ENCODE data around the gene BCKDHB. TPM values are rescaled to one million over a fixed set of nuclear protein-coding genes. Genes with fewer than 3 reads are reported as not detected.

The BCKDHB gene
- total RNA-seq, 1 donor from 2014 or later, result 37.2 TPM

DNA sequence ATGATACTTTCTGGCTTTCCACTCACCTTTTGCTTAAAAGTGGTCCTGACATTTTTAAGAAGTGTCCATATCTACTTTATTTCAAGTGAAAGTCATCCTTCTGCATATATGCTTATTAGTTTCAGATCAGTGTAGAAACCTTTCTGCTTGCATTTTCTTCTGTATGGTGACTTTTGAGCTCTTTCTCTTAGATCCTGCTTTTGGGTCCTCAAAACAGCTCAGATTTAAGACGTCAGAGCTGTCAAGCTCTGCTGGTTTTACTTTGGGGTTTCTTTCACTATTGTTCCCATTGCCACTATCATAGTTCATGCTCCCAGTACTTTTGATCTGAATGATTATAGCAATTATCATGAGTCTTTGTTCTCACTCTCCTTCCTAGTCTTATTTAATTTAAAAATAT, 41.7 kb downstream of the BCKDHB start:
- H3K9me3 ChIP-seq (replicated peaks), result no peaks in the 10 kb centered on the region
- intact Hi-C loops (cut with micrococcal nuclease), result no loop called here
- no peaks in the 10 kb centered on the region for H3K36me3 ChIP-seq
- no peaks in the 10 kb centered on the region for H3K27me3 ChIP-seq (ENCODE audit: low read depth)
- H3K4me1 ChIP-seq, result peaks cover 31% of the 10 kb centered on the region
- no peak overlapping the region for H3K27ac ChIP-seq (replicated peaks)
- H3K4me3 ChIP-seq, result no peak overlapping the region
- DNase-seq, result no peak
- TF ChIP-seq, protein P1, sequence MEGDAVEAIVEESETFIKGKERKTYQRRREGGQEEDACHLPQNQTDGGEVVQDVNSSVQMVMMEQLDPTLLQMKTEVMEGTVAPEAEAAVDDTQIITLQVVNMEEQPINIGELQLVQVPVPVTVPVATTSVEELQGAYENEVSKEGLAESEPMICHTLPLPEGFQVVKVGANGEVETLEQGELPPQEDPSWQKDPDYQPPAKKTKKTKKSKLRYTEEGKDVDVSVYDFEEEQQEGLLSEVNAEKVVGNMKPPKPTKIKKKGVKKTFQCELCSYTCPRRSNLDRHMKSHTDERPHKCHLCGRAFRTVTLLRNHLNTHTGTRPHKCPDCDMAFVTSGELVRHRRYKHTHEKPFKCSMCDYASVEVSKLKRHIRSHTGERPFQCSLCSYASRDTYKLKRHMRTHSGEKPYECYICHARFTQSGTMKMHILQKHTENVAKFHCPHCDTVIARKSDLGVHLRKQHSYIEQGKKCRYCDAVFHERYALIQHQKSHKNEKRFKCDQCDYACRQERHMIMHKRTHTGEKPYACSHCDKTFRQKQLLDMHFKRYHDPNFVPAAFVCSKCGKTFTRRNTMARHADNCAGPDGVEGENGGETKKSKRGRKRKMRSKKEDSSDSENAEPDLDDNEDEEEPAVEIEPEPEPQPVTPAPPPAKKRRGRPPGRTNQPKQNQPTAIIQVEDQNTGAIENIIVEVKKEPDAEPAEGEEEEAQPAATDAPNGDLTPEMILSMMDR (IDR thresholded peaks at IDR 0.05; ENCODE audit: borderline replicate concordance), result no peak

DNA sequence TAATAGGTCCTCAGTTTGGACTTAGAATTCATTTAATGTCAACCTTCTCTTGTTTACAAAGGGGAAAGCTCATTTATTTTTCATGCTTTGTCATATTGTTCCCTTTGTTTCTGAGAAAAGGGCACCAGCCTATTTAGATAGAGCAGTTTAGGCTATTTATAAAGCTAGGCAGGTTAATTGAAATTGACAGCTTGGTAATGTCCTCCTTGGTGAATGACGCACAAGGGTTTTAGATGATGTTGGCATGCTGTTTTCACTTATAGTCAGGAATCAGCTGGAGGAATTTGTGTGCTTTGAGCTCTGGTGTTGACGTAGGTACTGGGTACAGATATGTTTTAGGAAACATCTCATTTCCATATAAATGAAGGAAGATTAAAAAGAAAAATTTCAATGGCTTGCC, 45.2 kb downstream of the BCKDHB start:
- Histone ChIP-seq H3K27ac (replicated peaks) (peak overlapping the region; percentile 49), H3K27me3 (ENCODE audit: low read depth) (no peaks in the 10 kb centered on the region), H3K4me3 (no peak overlapping the region), H3K36me3 (no peaks in the 10 kb centered on the region), H3K4me1 (peaks cover 12% of the 10 kb centered on the region), H3K9me3 (replicated peaks) (no peaks in the 10 kb centered on the region)
- intact Hi-C loops (cut with micrococcal nuclease), result no loop called here
- TF ChIP-seq, protein P1 (IDR thresholded peaks at IDR 0.05; ENCODE audit: borderline replicate concordance), result no peak
- DNase-seq, result no peak

DNA sequence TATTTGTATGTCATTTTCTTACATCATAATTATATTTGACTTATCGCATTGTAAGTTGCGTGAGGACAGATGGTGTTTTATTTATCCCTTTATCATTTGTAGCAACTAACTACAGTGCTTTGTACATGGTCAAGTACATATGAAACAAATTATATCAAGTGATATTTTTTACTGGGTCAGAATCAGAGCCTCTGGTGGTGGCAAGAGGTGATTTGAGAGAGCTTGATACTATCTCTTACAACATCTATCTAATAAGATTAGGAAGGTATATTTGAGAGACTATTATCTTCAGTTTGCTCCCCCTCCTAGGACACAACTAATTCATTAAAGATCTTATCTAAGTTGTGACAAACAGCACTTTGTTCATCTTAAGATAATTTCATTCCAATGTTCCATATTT, 47.7 kb downstream of the BCKDHB start:
- Histone ChIP-seq H3K27me3 (ENCODE audit: low read depth) (no peaks in the 10 kb centered on the region), H3K9me3 (replicated peaks) (no peaks in the 10 kb centered on the region), H3K27ac (replicated peaks) (no peak overlapping the region), H3K4me1 (peaks cover 12% of the 10 kb centered on the region), H3K36me3 (no peaks in the 10 kb centered on the region), H3K4me3 (no peak overlapping the region)
- no peak for DNase-seq
- TF ChIP-seq, protein P1 (IDR thresholded peaks at IDR 0.05; ENCODE audit: borderline replicate concordance), result no peak
- intact Hi-C loops (cut with micrococcal nuclease), result no loop called here

DNA sequence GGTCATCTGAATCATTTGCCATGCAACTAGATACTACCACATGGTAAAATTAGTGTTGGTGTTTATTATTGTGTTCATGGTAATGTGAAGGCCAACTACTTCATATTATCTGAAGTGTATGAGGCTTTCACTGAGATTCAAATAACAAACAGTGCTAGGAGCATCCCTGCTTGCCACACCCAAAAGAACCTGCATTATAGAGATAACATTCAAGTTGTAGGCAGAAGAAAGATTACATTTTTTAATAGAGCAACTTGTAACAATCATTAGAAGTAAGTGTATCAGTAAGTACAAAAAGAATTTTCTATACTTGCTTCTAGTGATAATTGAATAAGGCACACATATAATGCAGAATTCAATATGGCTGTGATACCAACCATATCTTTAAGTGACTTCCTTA, 49.8 kb downstream of the BCKDHB start:
- Histone ChIP-seq H3K9me3 (replicated peaks) (no peaks in the 10 kb centered on the region), H3K27ac (replicated peaks) (no peak overlapping the region), H3K27me3 (ENCODE audit: low read depth) (no peaks in the 10 kb centered on the region), H3K4me1 (peaks cover 12% of the 10 kb centered on the region), H3K36me3 (no peaks in the 10 kb centered on the region), H3K4me3 (no peak overlapping the region)
- intact Hi-C loops (cut with micrococcal nuclease), result no loop called here
- TF ChIP-seq, protein P1 (IDR thresholded peaks at IDR 0.05; ENCODE audit: borderline replicate concordance), result no peak
- DNase-seq, result no peak

DNA sequence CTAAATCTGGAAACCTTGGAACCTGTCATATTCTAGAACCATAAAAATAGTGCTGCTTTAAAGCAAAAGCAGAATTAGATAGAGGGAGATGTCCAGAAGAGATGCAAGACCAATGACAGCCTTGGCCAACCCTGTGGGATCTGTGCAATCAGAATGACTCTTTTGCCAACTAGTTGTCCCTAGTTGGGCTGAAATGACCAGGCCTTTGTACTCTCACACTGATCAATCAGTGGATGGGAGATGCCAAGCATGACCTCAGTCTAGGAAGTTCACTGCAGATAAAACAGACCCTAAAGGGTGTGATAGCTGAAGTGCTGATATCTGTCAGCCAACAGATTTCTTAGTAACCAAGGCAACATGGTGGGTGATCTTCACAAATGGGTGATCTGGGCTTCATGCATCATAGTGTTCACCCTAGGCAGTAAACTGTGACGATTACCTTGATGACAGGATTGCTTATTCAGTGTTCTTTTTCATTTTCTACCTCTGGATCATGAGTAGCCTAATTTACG, 52.1 kb downstream of the BCKDHB start:
- no peaks in the 10 kb centered on the region for H3K36me3 ChIP-seq
- H3K4me3 ChIP-seq, result no peak overlapping the region
- TF ChIP-seq, protein P1 (IDR thresholded peaks at IDR 0.05; ENCODE audit: borderline replicate concordance), result no peak
- no peaks in the 10 kb centered on the region for H3K27me3 ChIP-seq (ENCODE audit: low read depth)
- peaks cover 8% of the 10 kb centered on the region for H3K4me1 ChIP-seq
- intact Hi-C loops (cut with micrococcal nuclease), result no loop called here
- no peak overlapping the region for H3K27ac ChIP-seq (replicated peaks)
- DNase-seq, result no peak
- H3K9me3 ChIP-seq (replicated peaks), result no peaks in the 10 kb centered on the region
